AG04450 (cell line): ENCODE data around the gene WDR5. TPM values are rescaled to one million over a fixed set of nuclear protein-coding genes. Genes with fewer than 3 reads are reported as not detected.

ENCODE experiments used
- CTCF ChIA-PET: fragments of 300-600, 350-600 bp; formaldehyde crosslinking; extraction: SDS; loops from one replicate; lab custom pipeline; 2022; ENCODE audit warnings: antibody characterized with exemption, inconsistent platforms; lab: Charles Lee
- POLR2A ChIA-PET: fragments of 350-600 bp; formaldehyde crosslinking; extraction: SDS; loops from one replicate; lab custom pipeline; 2021; ENCODE audit warnings: antibody characterized with exemption, inconsistent platforms; lab: Yijun Ruan, JAX
- DNase-seq: peaks from one replicate; pipeline ENCODE4 v3.0.0-alpha.2; 2011; ENCODE audit warnings: low read depth, low spot score
- H3K27ac ChIP-seq: one replicate; pipeline ENCODE4 v1.5.1; 2012; ENCODE audit warnings: low read depth, low read length, control low read depth
- H3K27me3 ChIP-seq: one replicate; pipeline ENCODE4 v1.6.0; 2012; ENCODE audit warnings: low read length; ENCODE audit not compliant: control insufficient read depth, insufficient read depth
- H3K4me3 ChIP-seq: 2 replicates; pipeline ENCODE4 v1.5.1; 2011; ENCODE audit warnings: mild to moderate bottlenecking, low read depth, low read length, control low read depth
- H3K9me3 ChIP-seq: 2 replicates; pipeline ENCODE4 v1.5.1; 2012; ENCODE audit warnings: low read length; ENCODE audit not compliant: control insufficient read depth, insufficient read depth
- CTCF ChIP-seq: IDR thresholded peaks from 2 replicates; pipeline ENCODE4 v1.5.1; 2011; ENCODE audit warnings: low read depth, low read length, control low read depth, inconsistent platforms
- polyA plus RNA-seq: library from polyadenylated mRNA; depleted of rRNA; stranded (reverse); fragments of >200 nt; gene quantifications from 2 replicates; pipeline ENCODE4 v1.2.3, GENCODE V29; 2011

WDR5 gene
- polyA plus RNA-seq, 1 experiment, result 22.3 TPM

GRCh38 chr9:134152488-134152887 is 16.6 kb downstream of the WDR5 start:
- no peak for TF ChIP-seq CTCF
- Histone ChIP-seq H3K4me3 (no peak overlapping the region), H3K9me3 (no peaks in the 10 kb centered on the region), H3K27ac (no peak overlapping the region), H3K27me3 (no peaks in the 10 kb centered on the region)
- ChIA-PET POLR2A (no interaction called here), CTCF (no interaction called here)
- no peak for DNase-seq

- TF ChIP-seq CTCF, result no peak
- H3K4me3 ChIP-seq, result no peak overlapping the region
- H3K27me3 ChIP-seq, result no peaks in the 10 kb centered on the region
- ChIA-PET POLR2A (no interaction called here), CTCF (no interaction called here)
- DNase-seq, result no peak
- no peak overlapping the region for H3K27ac ChIP-seq
- H3K9me3 ChIP-seq, result no peaks in the 10 kb centered on the region
Observed at GRCh38 chr9:134153450-134153849, 17.6 kb downstream of the WDR5 start.

GRCh38 chr9:134154262-134154701 is 18.4 kb downstream of the WDR5 start:
- POLR2A ChIA-PET, result no interaction called here

GRCh38 chr9:134155812-134156377 is 20.0 kb downstream of the WDR5 start:
- ChIA-PET CTCF (no interaction called here), POLR2A (no interaction called here)
- TF ChIP-seq CTCF, result no peak
- DNase-seq, result no peak
- Histone ChIP-seq H3K27ac (no peak overlapping the region), H3K4me3 (no peak overlapping the region), H3K9me3 (no peaks in the 10 kb centered on the region; the same call in 1 of the 2 replicates), H3K27me3 (no peaks in the 10 kb centered on the region)

More at GRCh38 chr9:134154262-134154701, 18.4 kb downstream of the WDR5 start:
- no peak overlapping the region for H3K4me3 ChIP-seq
- no peaks in the 10 kb centered on the region; the same call in 1 of the 2 replicates for H3K9me3 ChIP-seq
- no peak for DNase-seq
- no peak overlapping the region for H3K27ac ChIP-seq
- no peaks in the 10 kb centered on the region for H3K27me3 ChIP-seq
- CTCF ChIA-PET, result no interaction called here
- no peak for TF ChIP-seq CTCF

GRCh38 chr9:134156564-134157377 is 20.9 kb downstream of the WDR5 start:
- ChIA-PET POLR2A (no interaction called here), CTCF (no interaction called here)
- Histone ChIP-seq H3K27me3 (no peaks in the 10 kb centered on the region), H3K9me3 (no peaks in the 10 kb centered on the region; the same call in 1 of the 2 replicates), H3K4me3 (no peak overlapping the region), H3K27ac (no peak overlapping the region)
- no peak for TF ChIP-seq CTCF
- no peak for DNase-seq
